Astrocyte of the spinal cord (primary cell): ENCODE results near the gene TXLNA.

Experiments used
- DNase-seq: peaks from one replicate; pipeline ENCODE4 v3.0.0; 2011; ENCODE audit warnings: low read depth, low spot score
- H3K4me3 ChIP-seq: 2 replicates; pipeline ENCODE4 v1.5.1; 2011; ENCODE audit warnings: low read depth, mild to moderate bottlenecking, low read length, moderate library complexity
- CTCF ChIP-seq: IDR thresholded peaks from 2 replicates; pipeline ENCODE4 v1.5.1; 2012; ENCODE audit warnings: low read depth, mild to moderate bottlenecking, low read length, inconsistent platforms
- in situ Hi-C: cut with HindIII; loops from 2 replicates; pipeline ENCODE4 v1.10.0; 2017; ENCODE audit warnings: low sequenced_read_pairs

The TXLNA gene

GRCh38 chr1:32246888-32247273 lies 67.4 kb downstream of the TXLNA start, which contains the start of gene FAM167B:
TSS of gene FAM167B (plus strand) at chr1:32247222. CDS start at chr1:32247422, 200 bp downstream.
- no peak for TF ChIP-seq CTCF
- in situ Hi-C loops = no loop called here
- DNase-seq = no peak
- no peak within 1 kb of the TSS for H3K4me3 ChIP-seq

- DNase-seq = no peak
- in situ Hi-C loops = no loop called here
- no peak overlapping the region for H3K4me3 ChIP-seq
- no peak for TF ChIP-seq CTCF
Measured at GRCh38 chr1:32247452-32247851, 68.0 kb downstream of the TXLNA start.
